OCI-LY1 (cell line): ENCODE results near the gene INKA1.

ENCODE experiments used
- CTCF ChIP-seq: fragments of 200-600 bp; sonication (generic), shearing (Covaris generic); IDR thresholded peaks from 2 replicates; pipeline ENCODE4 v1.5.1; 2017; ENCODE audit warnings: mild to moderate bottlenecking, antibody characterized with exemption, low read length, moderate library complexity, mixed read lengths
- EZH2 ChIP-seq: fragments of 200-600 bp; sonication (generic), shearing (Covaris generic); IDR thresholded peaks from 2 replicates; pipeline ENCODE4 v1.8.0; 2017; ENCODE audit warnings: borderline replicate concordance, mixed run types, mild to moderate bottlenecking, antibody characterized with exemption, low read length, moderate library complexity, mixed read lengths

- no peak for TF ChIP-seq CTCF
- TF ChIP-seq EZH2, result no peak
Measured at GRCh38 chr3:49805897-49806701, 3.0 kb downstream of the INKA1 start.
